Astrocyte of the cerebellum (primary cell): ENCODE data around the gene PDCD2L.
"Not testable (repeated sequence)": the region's sequence is repeated elsewhere in the genome, so short reads cannot be mapped to it uniquely, and the experiment has no call there.

Source experiments
- DNase-seq: peaks from one replicate; pipeline ENCODE4 v3.0.0-alpha.2; 2011; ENCODE audit warnings: low read depth
- H3K4me3 ChIP-seq: 2 replicates; pipeline ENCODE4 v1.5.1; 2011; ENCODE audit warnings: mild to moderate bottlenecking, low read depth, low read length, moderate library complexity
- in situ Hi-C: cut with HindIII; loops from 2 replicates; pipeline ENCODE4 v1.10.0; 2017; ENCODE audit warnings: low sequenced_read_pairs
- TF ChIP-seq, protein P1 (sequence below): IDR thresholded peaks from 2 replicates; pipeline ENCODE4 v1.5.1; 2012; ENCODE audit warnings: low read length, low read depth, moderate library complexity, mild to moderate bottlenecking; ENCODE audit errors: missing control alignments

PDCD2L gene

DNA sequence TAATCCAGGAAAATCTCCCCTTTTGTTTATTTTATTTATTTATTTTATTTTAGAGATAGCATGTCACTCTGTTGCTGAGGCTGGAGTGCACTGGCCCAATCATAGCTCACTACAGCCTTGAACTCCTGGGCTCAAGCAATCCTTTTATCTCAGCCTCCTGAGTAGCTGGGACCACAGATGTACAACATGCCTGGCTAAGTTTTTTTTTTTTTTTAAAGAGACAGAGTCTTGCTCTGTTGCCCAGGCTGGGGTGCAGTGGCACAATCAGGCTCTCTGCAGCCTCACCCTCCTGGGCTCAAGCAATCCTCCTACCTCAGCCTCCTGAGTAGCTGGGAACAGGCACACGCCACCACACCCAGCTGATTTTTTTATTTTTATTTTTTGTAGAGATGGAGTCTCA lies 6.3 kb upstream of the PDCD2L start:
- TF ChIP-seq, protein P1, sequence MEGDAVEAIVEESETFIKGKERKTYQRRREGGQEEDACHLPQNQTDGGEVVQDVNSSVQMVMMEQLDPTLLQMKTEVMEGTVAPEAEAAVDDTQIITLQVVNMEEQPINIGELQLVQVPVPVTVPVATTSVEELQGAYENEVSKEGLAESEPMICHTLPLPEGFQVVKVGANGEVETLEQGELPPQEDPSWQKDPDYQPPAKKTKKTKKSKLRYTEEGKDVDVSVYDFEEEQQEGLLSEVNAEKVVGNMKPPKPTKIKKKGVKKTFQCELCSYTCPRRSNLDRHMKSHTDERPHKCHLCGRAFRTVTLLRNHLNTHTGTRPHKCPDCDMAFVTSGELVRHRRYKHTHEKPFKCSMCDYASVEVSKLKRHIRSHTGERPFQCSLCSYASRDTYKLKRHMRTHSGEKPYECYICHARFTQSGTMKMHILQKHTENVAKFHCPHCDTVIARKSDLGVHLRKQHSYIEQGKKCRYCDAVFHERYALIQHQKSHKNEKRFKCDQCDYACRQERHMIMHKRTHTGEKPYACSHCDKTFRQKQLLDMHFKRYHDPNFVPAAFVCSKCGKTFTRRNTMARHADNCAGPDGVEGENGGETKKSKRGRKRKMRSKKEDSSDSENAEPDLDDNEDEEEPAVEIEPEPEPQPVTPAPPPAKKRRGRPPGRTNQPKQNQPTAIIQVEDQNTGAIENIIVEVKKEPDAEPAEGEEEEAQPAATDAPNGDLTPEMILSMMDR: no peak
- H3K4me3 ChIP-seq: no peak overlapping the region
- in situ Hi-C loops: no loop called here
- no peak for DNase-seq

- DNase-seq: no peak
- no peak overlapping the region for H3K4me3 ChIP-seq
- TF ChIP-seq, protein P1: no peak
- in situ Hi-C loops: no loop called here
Observed at GRCh38 chr19:34399886-34400285, 4.3 kb upstream of the PDCD2L start.

GRCh38 chr19:34400844-34401243 lies 3.4 kb upstream of the PDCD2L start:
- H3K4me3 ChIP-seq, DNase-seq, in situ Hi-C loops: not testable (repeated sequence)

DNA sequence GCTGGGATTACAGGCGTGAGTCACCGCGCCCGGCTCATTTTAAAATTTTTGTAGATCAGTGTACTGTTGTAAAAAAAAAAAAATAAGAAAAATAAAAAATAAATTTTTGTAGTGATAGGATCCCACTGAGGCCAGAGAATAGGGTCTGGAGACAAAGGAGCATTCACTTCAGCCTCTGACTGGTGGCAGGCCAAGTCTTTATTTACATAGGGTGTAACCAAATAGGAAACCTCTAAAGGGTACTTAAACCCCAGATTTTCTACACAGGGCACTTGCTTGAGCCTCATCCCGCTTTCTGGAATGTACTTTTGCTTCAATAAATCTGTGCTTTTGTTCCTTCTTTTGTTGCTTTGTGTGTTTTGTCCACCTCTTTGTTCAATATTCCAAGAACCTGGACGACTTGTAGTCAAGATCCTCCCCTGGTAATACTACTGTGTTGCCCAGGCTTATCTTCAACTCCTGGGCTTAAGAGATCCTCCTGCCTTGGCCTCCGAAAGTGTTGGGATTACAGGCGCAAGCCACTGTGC lies 2.1 kb upstream of the PDCD2L start:
- no peak overlapping the region for H3K4me3 ChIP-seq
- in situ Hi-C loops: no loop called here
- no peak for DNase-seq
- TF ChIP-seq, protein P1: no peak

DNA sequence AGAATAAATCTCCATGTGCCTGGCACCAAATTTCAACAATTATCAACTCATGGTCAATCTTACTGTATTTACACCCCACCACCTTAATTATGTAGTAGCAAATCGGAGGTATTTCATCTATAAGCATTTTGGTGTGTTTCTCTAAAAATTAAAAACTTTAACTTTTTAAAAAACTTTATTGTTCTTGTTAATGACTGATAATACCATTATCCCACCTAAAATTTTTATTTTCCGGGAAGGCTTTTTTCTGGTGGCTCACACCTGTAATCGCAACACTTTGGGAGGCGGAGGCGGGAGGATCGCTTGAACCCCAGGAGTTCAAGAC lies 453 bp upstream of the PDCD2L start:
- in situ Hi-C loops: no loop called here
- TF ChIP-seq, protein P1: no peak
- DNase-seq: no peak
- H3K4me3 ChIP-seq: peak overlapping the region; percentile 97

GRCh38 chr19:34405892-34406660 lies 1.9 kb downstream of the PDCD2L start:
- TF ChIP-seq, protein P1: no peak
- in situ Hi-C loops: no loop called here
- no peak overlapping the region for H3K4me3 ChIP-seq
- DNase-seq: no peak

DNA sequence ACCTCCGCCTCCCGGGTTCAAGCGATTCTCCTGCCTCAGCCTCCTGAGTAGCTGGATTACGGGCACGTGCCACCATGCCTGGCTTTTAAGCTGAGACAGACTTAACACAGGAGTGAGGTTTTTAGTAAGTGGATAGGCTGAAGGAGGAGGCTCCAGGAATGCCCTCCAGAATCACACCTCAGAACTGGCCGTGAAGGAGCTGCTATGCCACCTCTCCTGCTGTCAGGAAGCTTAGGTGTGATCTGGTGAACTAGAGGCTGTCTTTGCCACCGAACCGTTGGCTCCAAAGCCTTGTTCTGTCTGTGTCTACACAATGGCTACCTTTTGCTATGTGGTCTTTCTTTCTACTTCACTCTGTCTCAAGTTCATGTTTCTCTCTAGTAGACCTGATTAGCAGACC lies 4.2 kb downstream of the PDCD2L start:
- no peak for DNase-seq
- TF ChIP-seq, protein P1: no peak
- in situ Hi-C loops: no loop called here
- no peak overlapping the region for H3K4me3 ChIP-seq
